Fibroblast of upper back skin (primary cell): ENCODE measurements around the gene PLBD2.

ENCODE experiments used
- DNase-seq: peaks from one replicate; pipeline ENCODE4 v3.0.0-alpha.2; 2013

PLBD2 gene

GRCh38 chr12:113422030-113422885 is 63.9 kb downstream of the PLBD2 start, which contains the start of gene SDSL:
SDSL (plus strand) TSS chr12:113422380; CDS start chr12:113427983, 5,603 bp downstream.
- DNase-seq = peak; percentile 80

GRCh38 chr12:113422886-113423669 is 64.7 kb downstream of the PLBD2 start:
- DNase-seq = no peak

GRCh38 chr12:113424456-113424855 is 66.1 kb downstream of the PLBD2 start:
- DNase-seq = no peak

- DNase-seq = peak; percentile 37
Measured at GRCh38 chr12:113424915-113425823, 66.8 kb downstream of the PLBD2 start.

- DNase-seq = no peak
Measured at GRCh38 chr12:113425960-113426453, 67.6 kb downstream of the PLBD2 start.

GRCh38 chr12:113427882-113428281 is 69.5 kb downstream of the PLBD2 start:
- no peak for DNase-seq

- no peak for DNase-seq
Measured at GRCh38 chr12:113428482-113428881, 70.1 kb downstream of the PLBD2 start.

- no peak for DNase-seq
Measured at GRCh38 chr12:113432986-113433385, 74.6 kb downstream of the PLBD2 start.

- DNase-seq = no peak
Measured at GRCh38 chr12:113435367-113435766, 77.0 kb downstream of the PLBD2 start.

GRCh38 chr12:113436586-113436985 is 78.2 kb downstream of the PLBD2 start:
- no peak for DNase-seq

GRCh38 chr12:113436993-113437728 is 78.8 kb downstream of the PLBD2 start:
- DNase-seq = no peak

- no peak for DNase-seq
Measured at GRCh38 chr12:113437729-113438100, 79.3 kb downstream of the PLBD2 start.

- DNase-seq = no peak
Measured at GRCh38 chr12:113438523-113439300, 80.3 kb downstream of the PLBD2 start.

- no peak for DNase-seq
Measured at GRCh38 chr12:113439301-113439597, 80.9 kb downstream of the PLBD2 start.

GRCh38 chr12:113439606-113440030 is 81.2 kb downstream of the PLBD2 start:
- peak; percentile 20 for DNase-seq

- no peak for DNase-seq
Measured at GRCh38 chr12:113440336-113440735, 81.9 kb downstream of the PLBD2 start.
